Stimulated activated CD8-positive, alpha-beta memory T cell treated with anti-CD3 and anti-CD28 coated beads, Interleukin-15, amount 100 ng/mL, for 1 hour (primary cell): Measurements from ENCODE around the gene RALGDS.

Source experiments
- DNase-seq: peaks from one replicate; pipeline ENCODE4 v3.0.0-alpha.2; 2020; ENCODE audit warnings: low read depth

The RALGDS gene

GRCh38 chr9:133119103-133119845 is 1.8 kb downstream of the RALGDS start:
- DNase-seq: no peak

DNA sequence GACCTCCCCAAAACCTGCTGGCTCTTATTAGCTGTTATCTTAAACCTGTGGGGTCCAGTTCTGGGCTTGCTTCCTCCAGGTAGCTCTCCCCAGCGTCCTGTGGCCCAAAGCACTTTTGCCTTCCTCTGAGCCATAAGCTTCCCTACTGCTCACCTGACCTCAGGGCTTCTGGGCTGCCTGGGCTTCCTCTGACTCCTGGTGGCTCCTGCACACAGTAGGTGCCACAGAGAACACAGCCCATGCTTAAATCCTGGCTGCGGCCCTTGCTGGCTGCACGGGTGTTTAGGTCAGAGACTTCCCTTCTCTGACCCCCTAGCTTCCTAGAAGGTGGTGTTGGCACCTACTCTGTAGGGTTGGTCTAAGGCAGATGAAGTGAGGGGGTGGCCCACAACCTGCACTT is 2.5 kb downstream of the RALGDS start:
- DNase-seq: no peak

GRCh38 chr9:133118179-133118520 is 2.9 kb downstream of the RALGDS start:
- DNase-seq: no peak

GRCh38 chr9:133117271-133118178 is 3.5 kb downstream of the RALGDS start:
- DNase-seq: no peak

- DNase-seq: no peak
These were observed 4.5 kb downstream of the RALGDS start for GRCh38 chr9:133116346-133117231.

DNA sequence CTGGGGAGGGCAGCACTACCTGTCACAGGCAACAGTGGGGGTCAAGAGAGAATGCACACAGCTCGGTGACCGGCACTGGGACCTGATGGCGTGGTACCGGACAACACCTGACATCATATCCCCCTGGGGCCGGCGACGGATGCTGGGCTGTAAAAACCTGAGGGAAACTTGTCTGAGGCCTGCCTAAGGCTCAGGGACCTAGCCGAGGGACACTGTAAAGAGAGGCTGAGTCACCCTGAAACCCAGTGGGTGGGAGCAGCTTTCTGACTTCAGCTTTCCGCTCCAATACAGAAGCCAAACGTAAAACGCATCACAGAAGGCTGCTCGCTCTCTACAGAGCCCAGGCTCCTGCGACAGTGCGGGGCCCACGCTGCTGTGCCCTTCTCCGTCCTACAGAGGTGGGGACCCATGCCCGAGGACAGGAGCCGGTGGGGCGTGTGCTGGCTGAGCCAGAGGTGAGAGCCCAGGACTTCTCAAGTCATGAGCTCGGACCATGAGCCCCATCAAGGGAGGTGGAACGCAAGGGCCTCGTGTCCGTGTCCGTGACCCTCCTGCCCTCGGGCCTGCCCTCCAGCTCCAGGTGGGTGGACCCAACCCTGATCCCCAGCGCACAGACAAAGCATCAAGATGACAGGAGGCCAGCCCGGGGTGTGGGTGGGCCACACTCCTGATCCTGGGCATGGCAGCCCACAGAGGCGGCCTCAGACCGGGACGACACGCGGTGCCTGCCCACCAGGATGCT is 5.3 kb downstream of the RALGDS start:
- no peak for DNase-seq

DNA sequence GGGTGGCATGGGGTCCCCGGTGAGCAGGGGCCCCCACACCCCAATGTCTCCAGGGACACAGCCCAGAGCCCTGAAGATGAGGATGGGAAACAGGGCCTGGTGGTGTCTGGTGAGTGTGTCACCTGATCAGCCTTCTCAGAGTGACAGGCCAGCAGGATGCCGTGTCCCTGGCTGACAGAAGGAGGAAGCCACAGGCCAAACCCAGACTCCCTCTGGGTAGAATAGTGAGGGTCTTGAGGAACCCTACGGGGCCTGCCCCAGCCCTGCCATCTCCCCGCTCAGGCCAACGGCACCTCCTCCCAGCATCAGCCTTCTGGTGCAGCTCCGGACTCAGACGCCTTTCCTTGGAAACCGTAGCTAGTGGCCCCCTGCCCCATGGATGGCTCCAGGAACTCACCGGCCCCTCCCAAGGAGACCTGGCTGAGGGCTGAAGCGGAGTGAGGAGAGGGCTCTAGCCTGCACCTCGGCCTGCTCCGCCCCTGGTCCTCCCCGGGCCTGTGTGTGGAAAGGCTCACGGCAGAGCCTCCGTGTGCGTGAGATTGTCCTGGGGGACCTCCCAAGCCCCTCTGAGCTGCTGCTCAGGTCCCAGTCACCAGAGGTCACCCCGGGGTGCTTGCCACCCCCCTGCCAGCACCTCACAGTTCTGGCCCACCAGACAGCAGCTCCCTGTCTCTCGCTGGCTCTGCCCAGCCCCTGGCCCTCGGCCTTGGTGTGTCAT is 6.0 kb downstream of the RALGDS start:
- no peak for DNase-seq

DNA sequence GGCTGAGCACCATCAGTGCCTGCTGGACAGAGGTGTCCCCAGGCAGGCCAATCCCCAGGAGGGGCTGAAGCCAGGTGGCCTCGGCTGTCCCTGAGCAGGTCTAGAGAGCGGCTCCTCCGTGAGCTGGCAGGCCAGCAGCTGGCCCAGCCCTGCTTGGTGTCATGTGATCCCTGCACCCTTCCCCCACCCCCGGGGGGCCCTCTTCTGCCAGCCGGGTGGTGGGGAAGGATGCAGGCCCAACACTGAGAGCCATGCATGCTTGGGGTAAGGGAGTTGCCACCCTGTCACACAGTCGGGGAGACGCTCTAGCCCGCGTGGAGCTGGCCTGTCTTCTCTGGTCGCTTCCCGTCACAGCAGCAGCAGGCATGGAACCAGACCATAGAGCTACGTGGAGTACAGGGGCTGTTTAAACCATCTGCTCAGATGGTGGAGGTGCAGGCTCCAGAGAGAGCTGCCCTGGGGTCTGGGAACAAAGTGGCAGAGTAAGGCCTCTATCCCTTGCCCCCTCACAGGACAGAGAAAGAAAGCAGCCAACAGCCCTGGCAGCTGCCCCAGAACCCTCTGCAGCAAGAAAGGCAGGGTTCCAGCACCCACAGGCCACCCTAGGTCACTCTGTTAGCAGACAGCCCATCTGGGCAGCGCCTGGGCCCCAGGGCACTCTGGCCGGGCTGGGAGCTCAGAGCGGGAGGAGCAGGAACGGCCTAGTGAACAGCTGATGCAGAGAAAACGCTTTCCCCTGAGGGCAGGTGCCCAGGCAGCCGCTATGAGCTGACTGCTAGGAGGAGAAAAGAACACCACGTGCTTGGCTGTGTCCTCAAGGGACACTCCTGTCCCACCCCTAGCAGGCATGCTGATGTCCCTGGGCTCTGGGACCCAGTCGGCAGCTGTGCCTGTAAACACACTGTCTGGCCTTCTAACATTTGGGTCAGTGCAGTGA is 6.8 kb downstream of the RALGDS start:
- no peak for DNase-seq

DNA sequence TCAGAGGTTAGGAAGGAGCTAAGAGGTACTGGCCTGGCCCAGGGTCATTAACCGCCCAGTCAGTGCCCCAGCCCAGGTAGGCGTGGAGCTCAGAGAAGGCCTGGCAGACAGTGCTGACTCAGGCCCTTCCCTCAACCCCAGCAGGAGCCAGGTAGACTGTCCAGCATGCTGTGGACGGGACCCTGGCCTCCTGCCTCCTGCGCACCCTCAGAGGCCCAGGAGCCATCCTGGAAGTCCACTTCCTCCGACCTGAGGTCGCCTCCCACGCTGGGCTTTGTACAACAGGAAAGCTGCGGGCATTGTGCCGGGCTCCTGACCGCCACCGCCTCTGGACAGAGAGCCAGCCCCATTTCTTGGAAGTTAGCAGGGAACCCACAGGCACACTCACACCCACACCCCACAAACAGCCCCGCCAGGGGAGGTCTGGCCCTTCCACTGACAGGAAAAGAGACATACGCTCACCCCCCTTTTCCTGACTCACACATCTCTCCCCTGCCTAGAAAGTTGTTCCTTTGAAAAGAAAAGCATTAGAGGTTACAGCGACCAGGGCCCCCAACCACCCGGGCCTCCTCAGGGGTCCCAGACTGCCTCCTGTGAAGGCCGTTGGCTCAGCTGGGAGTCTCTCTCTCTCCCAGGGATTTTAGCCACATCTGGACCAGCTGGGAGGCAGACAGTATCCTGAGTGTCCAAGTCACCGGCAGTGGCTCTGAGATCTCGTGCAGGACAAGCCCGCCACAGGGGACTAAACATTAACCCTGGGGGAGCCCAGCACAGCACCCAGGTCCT is 7.7 kb downstream of the RALGDS start:
- no peak for DNase-seq

- no peak for DNase-seq
These were observed 8.4 kb downstream of the RALGDS start for GRCh38 chr9:133112663-133113026.

DNA sequence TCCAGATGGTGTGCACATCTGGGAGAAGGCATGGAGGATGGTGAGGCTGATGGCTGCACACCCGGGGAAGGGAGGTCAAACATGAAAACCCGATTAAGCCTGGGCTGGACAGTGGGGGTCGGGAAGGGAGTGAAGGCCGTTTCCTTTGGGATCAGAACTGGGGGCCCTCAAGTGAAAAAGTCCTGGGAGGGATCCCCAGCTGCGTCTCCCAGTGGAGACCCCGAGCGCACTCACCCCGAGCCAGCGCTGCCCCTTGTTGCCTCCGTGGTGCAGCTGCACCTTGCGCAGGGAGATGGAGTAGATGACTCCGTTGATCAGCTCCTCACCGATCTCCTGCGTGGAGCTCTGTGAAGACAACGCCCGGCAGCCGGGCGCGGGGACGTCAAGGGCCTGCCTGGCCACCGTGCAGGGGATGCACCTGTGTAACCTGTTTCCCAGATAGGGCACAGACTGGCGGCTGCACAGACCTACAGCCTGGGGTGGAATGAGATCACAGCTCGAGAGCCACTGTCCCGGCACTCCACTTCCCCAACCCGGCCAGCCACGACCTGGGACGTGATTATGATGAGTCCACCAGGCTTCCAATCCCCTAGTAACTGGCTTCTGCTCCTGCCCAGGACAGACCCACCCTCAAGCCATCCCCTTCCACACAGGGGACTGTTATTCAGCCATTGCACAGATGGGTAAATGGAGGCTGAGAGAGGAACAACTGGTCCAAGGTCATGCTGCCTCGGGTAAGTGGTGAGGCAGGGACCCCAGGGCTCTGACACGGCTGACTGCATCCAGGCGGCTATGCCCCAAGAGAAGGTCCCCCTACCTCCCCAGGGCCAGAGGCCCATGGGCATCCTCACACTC is 9.0 kb downstream of the RALGDS start:
- DNase-seq: no peak

DNA sequence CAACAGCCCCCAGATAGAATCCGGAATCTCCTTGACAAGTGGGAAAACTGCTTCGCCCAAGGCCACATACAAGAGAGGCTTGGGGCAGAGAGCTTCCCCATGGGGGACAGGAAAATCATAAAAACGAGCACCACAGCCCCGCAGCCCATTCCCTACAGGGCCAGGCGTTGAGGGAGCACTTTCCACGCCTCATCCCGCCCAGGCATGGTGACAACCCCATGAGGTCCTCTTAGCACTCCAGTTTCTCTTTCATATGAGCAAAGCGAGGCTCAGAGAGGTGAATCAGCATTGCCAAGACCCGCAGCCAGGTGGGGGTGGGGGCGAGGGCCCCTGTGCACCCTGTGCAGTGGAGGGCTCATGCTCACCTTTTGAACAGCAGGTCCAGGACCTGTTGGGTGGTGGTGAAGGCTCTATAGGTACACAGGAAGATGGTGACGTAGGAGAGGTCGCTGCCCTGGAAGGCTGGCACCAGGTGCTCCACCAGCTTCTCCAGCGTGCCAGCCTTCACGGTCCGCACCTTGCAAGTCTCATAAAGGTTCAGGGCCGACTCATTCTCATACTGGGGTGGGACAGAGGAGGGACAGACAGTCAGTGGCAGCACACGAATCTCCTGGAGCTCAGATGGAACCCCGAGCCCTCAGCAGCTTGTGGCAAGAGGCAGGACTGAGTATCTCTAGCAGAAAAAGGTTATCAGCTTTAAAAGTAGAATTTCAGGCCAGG is 10.9 kb downstream of the RALGDS start:
- DNase-seq: no peak

- no peak for DNase-seq
These were observed 12.0 kb downstream of the RALGDS start for GRCh38 chr9:133108794-133109641.

DNA sequence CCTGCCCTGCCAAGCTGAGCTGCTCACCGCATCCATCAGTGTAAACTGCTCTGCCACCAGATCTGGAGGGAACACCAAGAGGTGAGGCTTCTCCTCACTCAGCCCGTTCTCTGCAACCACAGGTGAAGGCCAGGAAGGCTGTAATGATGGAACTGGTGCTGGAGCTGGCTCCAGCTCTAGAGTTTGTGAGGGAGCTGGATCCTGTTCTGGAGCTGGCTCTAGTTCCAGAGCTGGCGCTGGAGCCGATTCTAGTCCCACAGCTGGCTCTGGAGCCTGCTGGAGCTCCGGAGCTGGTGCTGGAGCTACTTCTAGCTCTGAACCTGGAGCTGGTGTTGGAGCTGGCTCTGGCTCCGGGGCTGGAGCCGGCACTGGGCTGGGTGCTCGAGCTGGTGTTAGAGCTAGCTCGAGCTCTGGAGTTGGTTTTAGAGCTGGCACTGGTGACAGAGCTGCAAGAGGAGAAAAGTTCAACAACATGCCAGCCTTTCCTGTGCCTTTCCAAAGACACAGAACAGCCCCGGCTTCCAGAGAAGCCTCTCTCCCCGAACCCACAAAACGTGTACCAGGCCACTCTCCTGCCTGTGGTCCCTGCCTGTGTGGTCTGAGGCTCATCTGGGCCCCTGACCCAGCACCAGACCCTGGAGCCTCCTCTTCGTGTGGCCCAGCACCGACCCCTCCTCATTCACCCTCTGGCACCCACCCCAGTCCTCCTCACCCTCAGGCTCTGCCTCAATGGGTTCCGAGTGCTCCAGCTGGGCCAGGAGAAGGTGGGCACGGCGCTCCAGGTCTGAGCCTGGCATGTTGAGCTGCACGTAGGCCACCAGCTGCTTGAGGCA is 12.9 kb downstream of the RALGDS start:
- no peak for DNase-seq

- DNase-seq: no peak
These were observed 13.8 kb downstream of the RALGDS start for GRCh38 chr9:133107245-133107722.
